SK-N-SH (cell line): ENCODE measurements around the gene D2HGDH. TPM values are rescaled to one million over a fixed set of nuclear protein-coding genes. Genes with fewer than 3 reads are reported as not detected.

ENCODE experiments used
- CTCF ChIA-PET: fragments of 300-600, 350-600 bp; formaldehyde crosslinking; extraction: SDS; loops from one replicate; lab custom pipeline; 2021; lab: Yijun Ruan, JAX
- POLR2A ChIA-PET: fragments of 350-600 bp; sonication (Branson Sonifier 250); formaldehyde crosslinking; extraction: SDS; loops from one replicate; lab custom pipeline; 2020; ENCODE audit warnings: antibody characterized with exemption, inconsistent platforms; lab: Yijun Ruan, JAX
- DNase-seq: peaks from one replicate; pipeline ENCODE4 v3.0.0; 2012
- H2AFZ ChIP-seq: fragments of 200-600 bp; sonication (generic); 2 replicates; pipeline ENCODE4 v1.8.1; 2016; ENCODE audit warnings: antibody characterized with exemption, mild to moderate bottlenecking, low read depth
- H3F3A ChIP-seq: fragments of 200-600 bp; sonication (generic); replicated peaks from 2 replicates; pipeline ENCODE3; 2016; ENCODE audit warnings: antibody characterized with exemption, mild to moderate bottlenecking; ENCODE audit not compliant: insufficient read depth
- H3K27ac ChIP-seq, 2 experiments: fragments of 200-500 bp in 1 of 2; fragments of 200-600 bp in 1 of 2; sonication (Bioruptor generic) in 1 of 2; sonication (generic), shearing (Covaris generic) in 1 of 2; 2 replicates each; pipeline versions ENCODE4 v1.5.1 to v1.6.1; 2014 to 2016; ENCODE audit warnings: low read depth in 2 of 2, inconsistent platforms in 1 of 2, low read length in 1 of 2, mild to moderate bottlenecking in 1 of 2, mixed read lengths in 1 of 2
- H3K27me3 ChIP-seq: fragments of 200-600 bp; sonication (generic), shearing (Covaris generic); 2 replicates; pipeline ENCODE4 v1.6.1; 2016; ENCODE audit warnings: mixed run types; ENCODE audit not compliant: insufficient read depth
- H3K36me3 ChIP-seq, 2 experiments: fragments of 200-500 bp in 1 of 2; fragments of 200-600 bp in 1 of 2; sonication (Bioruptor generic) in 1 of 2; sonication (generic) in 1 of 2; replicated peaks in 1 of 2; 2 replicates each; pipeline versions ENCODE3 to v1.5.1; 2014 to 2016; ENCODE audit warnings: low read length in 1 of 2, mild to moderate bottlenecking in 1 of 2; ENCODE audit not compliant: insufficient read depth in 2 of 2, control insufficient read depth in 1 of 2
- H3K4me1 ChIP-seq, 2 experiments: fragments of 200-500 bp in 1 of 2; fragments of 200-600 bp in 1 of 2; sonication (Bioruptor generic) in 1 of 2; sonication (generic), shearing (Covaris generic) in 1 of 2; 2 replicates each; pipeline versions ENCODE4 v1.5.1 to v1.6.1; 2014 to 2016; ENCODE audit warnings: low read depth in 1 of 2, low read length in 1 of 2, mixed run types in 1 of 2; ENCODE audit not compliant: insufficient read depth in 2 of 2, control insufficient read depth in 1 of 2
- H3K4me2 ChIP-seq: fragments of 200-600 bp; sonication (generic), shearing (Covaris generic); 2 replicates; pipeline ENCODE4 v1.6.1; 2017; ENCODE audit warnings: mixed run types
- H3K4me3 ChIP-seq, 2 experiments: fragments of 200-500 bp in 1 of 2; fragments of 200-600 bp in 1 of 2; sonication (Bioruptor generic) in 1 of 2; sonication (generic), shearing (Covaris generic) in 1 of 2; 2 replicates each; pipeline versions ENCODE4 v1.5.1 to v1.8.1; 2014 to 2016; ENCODE audit warnings: low read depth in 2 of 2, inconsistent platforms in 1 of 2, low read length in 1 of 2, mild to moderate bottlenecking in 1 of 2, mixed read lengths in 1 of 2, moderate library complexity in 1 of 2
- H3K79me2 ChIP-seq: fragments of 200-600 bp; sonication (generic); 2 replicates; pipeline ENCODE4 v1.8.1; 2017; ENCODE audit warnings: mild to moderate bottlenecking; ENCODE audit not compliant: insufficient read depth
- H3K9ac ChIP-seq: fragments of 200-600 bp; sonication (generic); 2 replicates; pipeline ENCODE4 v1.6.1; 2017; ENCODE audit warnings: mixed run types
- H3K9me2 ChIP-seq: fragments of 200-600 bp; sonication (generic); 2 replicates; pipeline ENCODE4 v1.6.1; 2017; ENCODE audit warnings: mixed run types
- H3K9me3 ChIP-seq: fragments of 200-600 bp; sonication (generic); 2 replicates; pipeline ENCODE4 v1.6.1; 2017; ENCODE audit warnings: mixed run types, mild to moderate bottlenecking, moderate library complexity
- H4K20me1 ChIP-seq: fragments of 200-600 bp; sonication (generic); 2 replicates; pipeline ENCODE4 v1.6.1; 2017; ENCODE audit warnings: mild to moderate bottlenecking, mixed run types; ENCODE audit not compliant: insufficient read depth
- CTCF ChIP-seq: fragments of 200-600 bp; sonication (generic); IDR thresholded peaks from 2 replicates; pipeline ENCODE4 v1.6.1; 2017; ENCODE audit warnings: antibody characterized with exemption, mild to moderate bottlenecking, moderate library complexity
- EP300 ChIP-seq, 2 experiments: IDR thresholded peaks; 2 replicates each; pipeline versions ENCODE4 v1.4.0 to v1.6.1; 2012; ENCODE audit warnings: borderline replicate concordance in 1 of 2, low read depth in 1 of 2, low read length in 1 of 2
- FOXM1 ChIP-seq: IDR thresholded peaks from 2 replicates; pipeline ENCODE4 v1.4.0; 2012; ENCODE audit warnings: low read depth, mild to moderate bottlenecking
- GABPA ChIP-seq: IDR thresholded peaks from 2 replicates; pipeline ENCODE4 v1.4.0; 2012; ENCODE audit warnings: low read depth, mild to moderate bottlenecking
- IRF3 ChIP-seq: fragments of 150-350 bp; IDR thresholded peaks from 2 replicates; pipeline ENCODE4 v1.6.1; 2016; ENCODE audit warnings: mild to moderate bottlenecking, low read depth, low read length
- RCOR1 ChIP-seq: fragments of 150-350 bp; IDR thresholded peaks from 2 replicates; pipeline ENCODE4 v1.6.1; 2017; ENCODE audit warnings: antibody characterized with exemption, low read length
- RFX5 ChIP-seq: IDR thresholded peaks from 2 replicates; pipeline ENCODE4 v1.6.1; 2012; ENCODE audit warnings: mild to moderate bottlenecking, improper control_type of control experiment, low read length
- SIN3A ChIP-seq: IDR thresholded peaks from 2 replicates; pipeline ENCODE4 v1.6.1; 2012; ENCODE audit warnings: low read depth, mild to moderate bottlenecking, low read length, moderate library complexity, borderline replicate concordance
- TCF12 ChIP-seq: IDR thresholded peaks from 2 replicates; pipeline ENCODE4 v1.4.0; 2012
- TEAD4 ChIP-seq: IDR thresholded peaks from 2 replicates; pipeline ENCODE4 v1.4.0; 2012; ENCODE audit warnings: mild to moderate bottlenecking, borderline replicate concordance; ENCODE audit not compliant: insufficient read depth
- YY1 ChIP-seq: IDR thresholded peaks from 2 replicates; pipeline ENCODE4 v1.4.0; 2012; ENCODE audit warnings: low read depth, mild to moderate bottlenecking
- ZBTB33 ChIP-seq: IDR thresholded peaks from 2 replicates; pipeline ENCODE4 v1.4.0; 2012; ENCODE audit warnings: low read depth, borderline replicate concordance
- WGBS: methylation state at CpG from one replicate; pipeline ENCODE4 v1.1.6; 2017; ENCODE audit warnings: low lambda C conversion rate; 5-methylcytosine and 5-hydroxymethylcytosine counted together
- polyA plus RNA-seq, 3 experiments: library from polyadenylated mRNA; depleted of rRNA; stranded (reverse); fragments of >200 nt; gene quantifications; 2 replicates each; pipeline ENCODE4 v1.2.3, GENCODE V29; 2012

The D2HGDH gene
- polyA plus RNA-seq, 1 of the 3 experiments (the other 2 are of a cell fraction), result 36.3 TPM

GRCh38 chr2:241794250-241794823, 59.9 kb downstream of the D2HGDH start:
- Histone ChIP-seq H3K36me3 (no peaks in the 10 kb centered on the region), H3K9ac (no peak overlapping the region), H3K9me3 (no peaks in the 10 kb centered on the region), H3K27ac (no peak overlapping the region), H3F3A (no peaks in the 10 kb centered on the region), H3K79me2 (no peaks in the 10 kb centered on the region), H3K9me2 (no peaks in the 10 kb centered on the region), H3K4me3 (no peak overlapping the region), H3K4me2 (no peak overlapping the region), H3K27me3 (no peaks in the 10 kb centered on the region), H4K20me1 (no peaks in the 10 kb centered on the region), H2AFZ (no peak overlapping the region), H3K4me1 (peaks cover 0 to 12% of the 10 kb centered on the region in 2 experiments; a peak in 1 of 4 replicates)
- CTCF ChIA-PET, result interaction anchor here (1.3 kb wide), 1 partner anchor 84 kb away, joined by 3 read pairs; no protein-coding TSS in a partner anchor
- DNase-seq, result no peak
- WGBS, result 61% methylated on average over 10 of the region's 10 CpGs
- TF ChIP-seq ZBTB33 (no peak), CTCF (no peak), FOXM1 (no peak), SIN3A (no peak), GABPA (no peak), RCOR1 (no peak)
- POLR2A ChIA-PET, result no interaction called here

GRCh38 chr2:241795021-241795999, 60.9 kb downstream of the D2HGDH start:
- H4K20me1 ChIP-seq, result no peaks in the 10 kb centered on the region
- H3K9me2 ChIP-seq, result no peaks in the 10 kb centered on the region
- no peaks in the 10 kb centered on the region for H3K27me3 ChIP-seq
- H3K9ac ChIP-seq, result no peak overlapping the region
- POLR2A ChIA-PET, result no interaction called here
- no peak overlapping the region for H3K4me2 ChIP-seq
- H2AFZ ChIP-seq, result no peak overlapping the region
- no peaks in the 10 kb centered on the region for H3F3A ChIP-seq
- no peaks in the 10 kb centered on the region for H3K36me3 ChIP-seq
- 84% methylated on average over 25 of the region's 31 CpGs for WGBS
- H3K4me1 ChIP-seq, result peaks cover 0 to 12% of the 10 kb centered on the region in 2 experiments; a peak in 1 of 4 replicates
- CTCF ChIA-PET, result interaction anchor here (1.1 to 1.3 kb wide), 2 partner anchors 13 to 23 kb away, joined by 3 to 4 read pairs; partner anchors contain the start of gene NEU4
- H3K27ac ChIP-seq, result no peak overlapping the region
- H3K4me3 ChIP-seq, result no peak overlapping the region
- no peak for DNase-seq
- H3K9me3 ChIP-seq, result no peaks in the 10 kb centered on the region
- no peaks in the 10 kb centered on the region for H3K79me2 ChIP-seq
- TF ChIP-seq YY1 (no peak), TCF12 (no peak), RFX5 (no peak), ZBTB33 (no peak), EP300 (IDR thresholded peaks at IDR 0.05; ENCODE audit: borderline replicate concordance in 1 of 2, low read depth in 1 of 2, low read length in 1 of 2) (no peak), TEAD4 (no peak), IRF3 (no peak), FOXM1 (no peak)
